OCI-LY1 (cell line): ENCODE results near the gene NCAPG2.

ENCODE experiments used
- H2AFZ ChIP-seq: fragments of 200-600 bp; sonication (generic), shearing (Covaris generic); 2 replicates; pipeline ENCODE4 v1.6.0; 2014; ENCODE audit warnings: antibody characterized with exemption, mild to moderate bottlenecking, low read length
- H3F3A ChIP-seq: fragments of 200-600 bp; sonication (generic), shearing (Covaris generic); 2 replicates; pipeline ENCODE4 v1.6.0; 2014; ENCODE audit warnings: mild to moderate bottlenecking, antibody characterized with exemption, low read length, moderate library complexity; ENCODE audit not compliant: insufficient read depth
- H3K27ac ChIP-seq: fragments of 200-600 bp; sonication (generic); 2 replicates; pipeline ENCODE4 v1.5.1; 2014; ENCODE audit warnings: low read length, mixed run types, mild to moderate bottlenecking, low read depth; ENCODE audit not compliant: poor library complexity, severe bottlenecking
- H3K27me3 ChIP-seq: fragments of 200-600 bp; sonication (generic); 2 replicates; pipeline ENCODE4 v1.6.0; 2014; ENCODE audit warnings: antibody characterized with exemption, mild to moderate bottlenecking, low read length, moderate library complexity; ENCODE audit not compliant: insufficient read depth
- H3K36me3 ChIP-seq: fragments of 200-600 bp; sonication (generic); 2 replicates; pipeline ENCODE4 v1.6.1; 2014; ENCODE audit warnings: mild to moderate bottlenecking, antibody characterized with exemption, low read length, moderate library complexity, mixed read lengths; ENCODE audit not compliant: insufficient read depth
- H3K4me1 ChIP-seq: fragments of 200-600 bp; sonication (generic); 2 replicates; pipeline ENCODE4 v1.5.1; 2014; ENCODE audit warnings: mild to moderate bottlenecking, low read length, moderate library complexity; ENCODE audit not compliant: insufficient read depth, severe bottlenecking
- H3K4me2 ChIP-seq: fragments of 200-600 bp; sonication (generic), shearing (Covaris generic); 2 replicates; pipeline ENCODE4 v1.6.1; 2014; ENCODE audit warnings: low read length
- H3K4me3 ChIP-seq: fragments of 200-600 bp; sonication (generic); 2 replicates; pipeline ENCODE4 v1.5.1; 2014; ENCODE audit warnings: low read length, low read depth, mild to moderate bottlenecking, mixed read lengths; ENCODE audit not compliant: poor library complexity, severe bottlenecking
- H3K79me2 ChIP-seq: fragments of 200-600 bp; shearing (Covaris generic); 2 replicates; pipeline ENCODE4 v1.6.1; 2016; ENCODE audit warnings: mixed run types, low read length, mixed read lengths; ENCODE audit not compliant: insufficient read depth
- H3K9ac ChIP-seq: fragments of 200-600 bp; sonication (generic), shearing (Covaris generic); 2 replicates; pipeline ENCODE4 v1.6.1; 2014; ENCODE audit warnings: mild to moderate bottlenecking, low read length, mixed read lengths
- H3K9me2 ChIP-seq: fragments of 200-600 bp; sonication (generic), shearing (Covaris generic); 2 replicates; pipeline ENCODE4 v1.6.1; 2014; ENCODE audit warnings: low read depth, mild to moderate bottlenecking, low read length, mixed read lengths
- H3K9me3 ChIP-seq: fragments of 200-600 bp; shearing (Covaris generic); 2 replicates; pipeline ENCODE4 v1.6.1; 2014; ENCODE audit warnings: low read length, mixed read lengths
- H4K20me1 ChIP-seq: fragments of 200-600 bp; sonication (generic), shearing (Covaris generic); 2 replicates; pipeline ENCODE4 v1.6.0; 2016; ENCODE audit warnings: mild to moderate bottlenecking, low read length; ENCODE audit not compliant: insufficient read depth
- EZH2 ChIP-seq: fragments of 200-600 bp; sonication (generic), shearing (Covaris generic); IDR thresholded peaks from 2 replicates; pipeline ENCODE4 v1.8.0; 2017; ENCODE audit warnings: borderline replicate concordance, mixed run types, mild to moderate bottlenecking, antibody characterized with exemption, low read length, moderate library complexity, mixed read lengths
- TF ChIP-seq, protein P1 (sequence below): fragments of 200-600 bp; sonication (generic), shearing (Covaris generic); IDR thresholded peaks from 2 replicates; pipeline ENCODE4 v1.5.1; 2017; ENCODE audit warnings: mild to moderate bottlenecking, antibody characterized with exemption, low read length, moderate library complexity, mixed read lengths

NCAPG2 gene

GRCh38 chr7:158645842-158646241, 58.8 kb downstream of the NCAPG2 start:
- no peaks in the 10 kb centered on the region for H3K27me3 ChIP-seq
- H3K4me2 ChIP-seq, result no peak overlapping the region
- H2AFZ ChIP-seq, result no peak overlapping the region
- H3K27ac ChIP-seq, result no peak overlapping the region
- peaks cover 96% of the 10 kb centered on the region for H3K36me3 ChIP-seq
- H3K9me3 ChIP-seq, result no peaks in the 10 kb centered on the region
- no peaks in the 10 kb centered on the region for H3K4me1 ChIP-seq
- no peaks in the 10 kb centered on the region for H4K20me1 ChIP-seq
- TF ChIP-seq, protein P1, sequence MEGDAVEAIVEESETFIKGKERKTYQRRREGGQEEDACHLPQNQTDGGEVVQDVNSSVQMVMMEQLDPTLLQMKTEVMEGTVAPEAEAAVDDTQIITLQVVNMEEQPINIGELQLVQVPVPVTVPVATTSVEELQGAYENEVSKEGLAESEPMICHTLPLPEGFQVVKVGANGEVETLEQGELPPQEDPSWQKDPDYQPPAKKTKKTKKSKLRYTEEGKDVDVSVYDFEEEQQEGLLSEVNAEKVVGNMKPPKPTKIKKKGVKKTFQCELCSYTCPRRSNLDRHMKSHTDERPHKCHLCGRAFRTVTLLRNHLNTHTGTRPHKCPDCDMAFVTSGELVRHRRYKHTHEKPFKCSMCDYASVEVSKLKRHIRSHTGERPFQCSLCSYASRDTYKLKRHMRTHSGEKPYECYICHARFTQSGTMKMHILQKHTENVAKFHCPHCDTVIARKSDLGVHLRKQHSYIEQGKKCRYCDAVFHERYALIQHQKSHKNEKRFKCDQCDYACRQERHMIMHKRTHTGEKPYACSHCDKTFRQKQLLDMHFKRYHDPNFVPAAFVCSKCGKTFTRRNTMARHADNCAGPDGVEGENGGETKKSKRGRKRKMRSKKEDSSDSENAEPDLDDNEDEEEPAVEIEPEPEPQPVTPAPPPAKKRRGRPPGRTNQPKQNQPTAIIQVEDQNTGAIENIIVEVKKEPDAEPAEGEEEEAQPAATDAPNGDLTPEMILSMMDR, result no peak
- no peak for TF ChIP-seq EZH2
- no peak overlapping the region for H3K9ac ChIP-seq
- no peak overlapping the region for H3K4me3 ChIP-seq
- no peaks in the 10 kb centered on the region for H3K9me2 ChIP-seq
- H3K79me2 ChIP-seq, result no peaks in the 10 kb centered on the region
- H3F3A ChIP-seq, result peaks cover 4% of the 10 kb centered on the region; the same call in 1 of the 2 replicates

- no peaks in the 10 kb centered on the region for H3F3A ChIP-seq
- H3K36me3 ChIP-seq, result peaks cover 95% of the 10 kb centered on the region
- H3K79me2 ChIP-seq, result no peaks in the 10 kb centered on the region
- TF ChIP-seq EZH2, result no peak
- TF ChIP-seq, protein P1, result no peak
- H4K20me1 ChIP-seq, result no peaks in the 10 kb centered on the region
- no peaks in the 10 kb centered on the region for H3K9me3 ChIP-seq
- H3K9me2 ChIP-seq, result no peaks in the 10 kb centered on the region
- H3K9ac ChIP-seq, result no peak overlapping the region
- no peak overlapping the region for H3K27ac ChIP-seq
- no peak overlapping the region for H3K4me3 ChIP-seq
- H2AFZ ChIP-seq, result no peak overlapping the region
- no peak overlapping the region for H3K4me2 ChIP-seq
- H3K27me3 ChIP-seq, result no peaks in the 10 kb centered on the region
- H3K4me1 ChIP-seq, result no peaks in the 10 kb centered on the region
These were observed 62.5 kb downstream of the NCAPG2 start for GRCh38 chr7:158642149-158642548.

DNA sequence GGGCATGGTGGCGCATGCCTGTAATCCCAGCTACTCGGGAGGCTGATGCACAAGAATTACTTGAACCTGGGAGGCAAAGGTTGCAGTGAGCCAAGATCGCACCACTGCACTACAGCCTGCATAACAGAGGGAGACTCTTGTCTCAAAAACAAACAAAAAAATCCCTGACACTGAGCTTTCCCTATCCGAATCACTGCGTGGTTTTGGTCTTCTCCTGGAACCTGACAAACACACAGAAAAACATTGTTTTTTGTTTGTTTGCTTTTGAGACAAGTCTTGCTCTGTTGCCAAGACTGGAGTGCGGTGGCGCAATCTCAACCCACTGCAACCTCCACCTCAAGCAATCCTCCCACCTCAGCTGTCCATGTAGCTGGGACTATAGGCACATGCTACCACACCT, 66.6 kb downstream of the NCAPG2 start:
- Histone ChIP-seq H3K27me3 (no peaks in the 10 kb centered on the region), H3K4me3 (no peak overlapping the region)

More for the DNA sequence above, 66.6 kb downstream of the NCAPG2 start:
- no peak overlapping the region for H3K27ac ChIP-seq
- peaks cover 69% of the 10 kb centered on the region for H3K36me3 ChIP-seq
- no peaks in the 10 kb centered on the region for H4K20me1 ChIP-seq
- H3K4me2 ChIP-seq, result no peak overlapping the region
- no peaks in the 10 kb centered on the region for H3K9me2 ChIP-seq
- no peak overlapping the region for H2AFZ ChIP-seq
- H3K9me3 ChIP-seq, result no peaks in the 10 kb centered on the region
- no peak for TF ChIP-seq EZH2
- TF ChIP-seq, protein P1, result no peak
- H3F3A ChIP-seq, result no peaks in the 10 kb centered on the region
- peaks cover 18% of the 10 kb centered on the region for H3K4me1 ChIP-seq
- no peak overlapping the region for H3K9ac ChIP-seq
- H3K79me2 ChIP-seq, result no peaks in the 10 kb centered on the region
